ENCODE data around the gene SLC43A2. TPM values are rescaled to one million over a fixed set of nuclear protein-coding genes. Genes with fewer than 3 reads are reported as not detected.

SLC43A2 gene
- total RNA-seq, 4 donors from 2014 or later: 7.1 to 20.0 (median 13.7) TPM

DNA sequence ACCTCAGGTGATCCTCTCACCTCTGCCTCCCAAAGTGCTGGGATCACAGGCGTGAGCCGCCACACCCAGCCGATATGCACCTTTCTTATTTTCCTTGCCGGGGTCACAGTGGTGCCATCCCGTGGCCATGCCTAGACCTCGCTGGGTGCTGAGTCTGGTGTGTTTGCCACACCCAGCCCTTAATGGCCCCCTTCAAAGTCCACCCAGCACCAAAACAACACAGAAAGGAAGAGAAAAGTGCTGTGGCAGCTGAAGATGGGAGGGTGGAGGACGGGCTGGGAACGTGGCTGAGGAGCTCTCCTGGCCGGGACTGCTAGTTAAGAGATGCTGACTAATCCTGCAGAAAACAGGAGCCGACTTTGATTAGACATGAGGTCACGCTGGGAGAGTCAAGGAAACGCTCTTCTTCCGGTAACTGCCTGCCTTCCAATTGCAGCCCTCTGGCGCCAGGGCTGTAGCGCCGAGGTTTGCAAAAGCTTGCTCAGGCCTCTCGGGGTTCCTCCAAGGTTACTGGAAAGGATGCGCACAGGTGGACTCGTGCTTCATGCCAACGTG, 10.9 kb downstream of the SLC43A2 start:
- H3K36me3 ChIP-seq: peaks cover 0 to 46% (median 13%) of the 10 kb centered on the region in 4 donors
- peak overlapping the region in 2 of 4 donors; percentile 36 to 45 for H3K27ac ChIP-seq (replicated peaks in 1 of 4)
- no peaks in the 10 kb centered on the region for H3K9me3 ChIP-seq
- H3K4me1 ChIP-seq: peaks cover 0 to 19% (median 4%) of the 10 kb centered on the region in 4 donors
- DNase-seq (ENCODE audit: extremely low spot score): no peak
- WGBS: 74% methylated on average over 20 of the region's 20 CpGs
- intact Hi-C loops (cut with DNase I): no loop called here
- no peak overlapping the region for H3K4me3 ChIP-seq
- TF ChIP-seq POLR2AphosphoS5 (IDR thresholded peaks at IDR 0.05): peak; percentile 12 to 30
- TF ChIP-seq, protein P1, sequence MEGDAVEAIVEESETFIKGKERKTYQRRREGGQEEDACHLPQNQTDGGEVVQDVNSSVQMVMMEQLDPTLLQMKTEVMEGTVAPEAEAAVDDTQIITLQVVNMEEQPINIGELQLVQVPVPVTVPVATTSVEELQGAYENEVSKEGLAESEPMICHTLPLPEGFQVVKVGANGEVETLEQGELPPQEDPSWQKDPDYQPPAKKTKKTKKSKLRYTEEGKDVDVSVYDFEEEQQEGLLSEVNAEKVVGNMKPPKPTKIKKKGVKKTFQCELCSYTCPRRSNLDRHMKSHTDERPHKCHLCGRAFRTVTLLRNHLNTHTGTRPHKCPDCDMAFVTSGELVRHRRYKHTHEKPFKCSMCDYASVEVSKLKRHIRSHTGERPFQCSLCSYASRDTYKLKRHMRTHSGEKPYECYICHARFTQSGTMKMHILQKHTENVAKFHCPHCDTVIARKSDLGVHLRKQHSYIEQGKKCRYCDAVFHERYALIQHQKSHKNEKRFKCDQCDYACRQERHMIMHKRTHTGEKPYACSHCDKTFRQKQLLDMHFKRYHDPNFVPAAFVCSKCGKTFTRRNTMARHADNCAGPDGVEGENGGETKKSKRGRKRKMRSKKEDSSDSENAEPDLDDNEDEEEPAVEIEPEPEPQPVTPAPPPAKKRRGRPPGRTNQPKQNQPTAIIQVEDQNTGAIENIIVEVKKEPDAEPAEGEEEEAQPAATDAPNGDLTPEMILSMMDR (IDR thresholded peaks at IDR 0.05): no peak
- H3K27me3 ChIP-seq: no peaks in the 10 kb centered on the region

DNA sequence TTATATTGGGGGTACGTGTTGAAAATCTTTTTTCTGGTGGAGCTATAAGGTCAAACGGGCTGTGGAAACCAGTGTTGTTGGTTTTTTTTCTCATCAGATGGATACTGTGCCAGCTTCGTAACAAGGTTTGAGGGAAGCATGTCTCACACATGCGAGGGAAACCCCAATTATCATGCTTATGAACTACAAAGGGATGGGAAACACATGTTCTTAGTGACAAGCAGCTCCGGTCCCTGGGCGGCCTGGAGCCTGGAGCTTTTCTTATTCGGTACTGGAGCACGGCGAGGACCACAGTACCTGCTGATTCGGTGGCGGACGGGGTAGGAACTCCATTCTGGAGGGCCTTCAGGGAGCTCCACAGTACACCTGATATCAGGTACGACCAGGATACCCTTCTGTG, 12.5 kb downstream of the SLC43A2 start:
- Histone ChIP-seq H3K4me3 (no peak overlapping the region), H3K27me3 (no peaks in the 10 kb centered on the region), H3K27ac (replicated peaks in 1 of 4) (no peak overlapping the region), H3K4me1 (peaks cover 0 to 17% (median 6%) of the 10 kb centered on the region in 4 donors), H3K36me3 (peaks cover 0 to 56% (median 15%) of the 10 kb centered on the region in 4 donors), H3K9me3 (no peaks in the 10 kb centered on the region)
- no peak for TF ChIP-seq EP300 (IDR thresholded peaks at IDR 0.05)
- no peak for TF ChIP-seq POLR2AphosphoS5 (IDR thresholded peaks at IDR 0.05)
- no peak for TF ChIP-seq POLR2A (IDR thresholded peaks at IDR 0.05; ENCODE audit: low read depth)
- TF ChIP-seq, protein P1 (IDR thresholded peaks at IDR 0.05): no peak
- no peak for DNase-seq (ENCODE audit: extremely low spot score)
- intact Hi-C loops (cut with DNase I): no loop called here
- WGBS: 78% methylated on average over 13 of the region's 13 CpGs

DNA sequence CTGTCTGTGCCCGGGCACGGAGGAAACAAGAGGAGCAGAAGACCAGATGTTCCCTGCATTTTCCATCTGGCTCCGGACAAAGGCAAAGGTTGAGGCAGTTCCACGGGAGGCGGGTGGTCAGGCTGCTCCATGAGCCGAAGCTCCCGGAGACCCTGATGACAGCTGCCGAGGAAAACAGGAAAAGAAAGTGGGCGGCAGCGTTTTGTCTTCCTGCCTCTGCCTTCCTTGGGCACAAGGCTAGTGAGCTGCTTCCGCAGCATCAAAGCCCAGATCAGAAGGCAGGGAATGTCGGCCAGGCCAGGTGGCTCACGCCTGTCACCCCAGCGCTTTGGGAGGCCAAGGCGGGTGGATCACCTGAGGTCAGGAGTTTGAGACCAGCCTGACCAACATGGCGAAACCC, 16.2 kb downstream of the SLC43A2 start:
- Histone ChIP-seq H3K27me3 (no peaks in the 10 kb centered on the region), H3K36me3 (peaks cover 0 to 44% (median 15%) of the 10 kb centered on the region in 4 donors), H3K27ac (replicated peaks in 1 of 4) (peak overlapping the region in 3 of 4 donors; percentile 1 to 27 (median 21)), H3K4me3 (no peak overlapping the region), H3K9me3 (no peaks in the 10 kb centered on the region), H3K4me1 (peaks cover 0 to 16% (median 6%) of the 10 kb centered on the region in 4 donors)
- DNase-seq (ENCODE audit: extremely low spot score): no peak
- TF ChIP-seq POLR2AphosphoS5 (IDR thresholded peaks at IDR 0.05): no peak
- WGBS: 75% methylated on average over 11 of the region's 16 CpGs
- intact Hi-C loops (cut with DNase I): no loop called here

DNA sequence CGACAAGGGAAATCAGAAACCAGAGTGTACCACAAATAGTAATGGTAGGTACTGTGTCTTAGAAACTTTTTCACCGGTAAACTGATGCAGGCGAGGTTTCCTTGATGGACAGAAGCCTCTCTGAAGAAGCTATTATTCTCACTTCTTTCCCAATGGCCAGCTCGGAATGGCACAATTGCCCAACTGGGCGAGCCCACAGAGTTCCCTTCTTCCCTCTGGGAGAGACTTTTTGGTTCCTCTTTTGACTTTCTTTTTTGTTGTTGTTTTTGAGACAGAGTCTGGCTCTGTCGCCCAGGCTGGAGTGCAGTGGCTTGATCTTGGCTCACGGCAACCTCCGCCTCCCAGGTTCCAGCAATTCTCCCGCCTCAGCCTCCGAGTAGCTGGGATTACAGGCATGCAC, 16.9 kb downstream of the SLC43A2 start:
- DNase-seq (ENCODE audit: extremely low spot score): no peak
- no peak overlapping the region for H3K4me3 ChIP-seq

DNA sequence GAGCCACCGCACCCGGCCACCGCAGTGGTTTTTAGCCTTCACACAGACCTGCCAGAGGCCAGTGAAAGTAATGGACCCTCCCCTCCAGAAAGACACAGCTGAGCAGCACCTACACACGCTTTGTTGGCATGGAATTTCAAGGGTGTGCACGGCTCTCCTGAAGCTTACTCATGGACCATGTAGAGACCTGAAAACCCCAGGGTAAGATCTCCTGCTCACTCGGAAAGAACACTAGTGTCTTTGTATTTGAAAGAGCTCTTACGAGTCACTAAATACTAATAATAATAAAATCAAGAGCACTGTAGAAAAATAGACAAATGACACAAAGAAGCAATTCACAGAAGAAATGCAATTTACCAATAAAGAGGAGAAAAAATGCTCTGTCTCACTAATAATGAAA, 20.0 kb downstream of the SLC43A2 start:
- Histone ChIP-seq H3K27ac (replicated peaks in 1 of 4) (no peak overlapping the region), H3K4me1 (peaks cover 0 to 30% (median 16%) of the 10 kb centered on the region in 4 donors)
- intact Hi-C loops (cut with DNase I): no loop called here

More for the DNA sequence above, 16.9 kb downstream of the SLC43A2 start:
- WGBS: 71% methylated on average over 10 of the region's 10 CpGs
- H3K27ac ChIP-seq (replicated peaks in 1 of 4): peak overlapping the region in 3 of 4 donors; percentile 1 to 27 (median 21)
- peaks cover 0 to 19% (median 7%) of the 10 kb centered on the region in 4 donors for H3K4me1 ChIP-seq
- H3K27me3 ChIP-seq: no peaks in the 10 kb centered on the region
- intact Hi-C loops (cut with DNase I): no loop called here
- no peaks in the 10 kb centered on the region for H3K9me3 ChIP-seq
- peaks cover 0 to 40% (median 15%) of the 10 kb centered on the region in 4 donors for H3K36me3 ChIP-seq
- TF ChIP-seq POLR2AphosphoS5 (IDR thresholded peaks at IDR 0.05) (no peak), EP300 (IDR thresholded peaks at IDR 0.05) (no peak), POLR2A (IDR thresholded peaks at IDR 0.05; ENCODE audit: low read depth) (no peak)
- TF ChIP-seq, protein P1 (IDR thresholded peaks at IDR 0.05): no peak

More for the DNA sequence above, 20.0 kb downstream of the SLC43A2 start:
- Histone ChIP-seq H3K27me3 (no peaks in the 10 kb centered on the region), H3K4me3 (no peak overlapping the region), H3K9me3 (no peaks in the 10 kb centered on the region), H3K36me3 (peaks cover 0 to 20% (median 13%) of the 10 kb centered on the region in 4 donors)
- no peak for DNase-seq (ENCODE audit: extremely low spot score)
- TF ChIP-seq, protein P1 (IDR thresholded peaks at IDR 0.05): no peak
- TF ChIP-seq POLR2A (IDR thresholded peaks at IDR 0.05; ENCODE audit: low read depth) (no peak), POLR2AphosphoS5 (IDR thresholded peaks at IDR 0.05) (no peak), EP300 (IDR thresholded peaks at IDR 0.05) (no peak)
- 88% methylated on average over 6 of the region's 7 CpGs for WGBS

Measured in esophagus muscularis mucosa (tissue), 4 donors.